ENCODE results near the gene NAALADL2.
"Not testable (repeated sequence)": the region's sequence is repeated elsewhere in the genome, so short reads cannot be mapped to it uniquely, and the experiment has no call there.

The NAALADL2 gene

GRCh38 chr3:175731543-175731942 lies 872.4 kb downstream of the NAALADL2 start:
- DNase-seq = no peak

DNA sequence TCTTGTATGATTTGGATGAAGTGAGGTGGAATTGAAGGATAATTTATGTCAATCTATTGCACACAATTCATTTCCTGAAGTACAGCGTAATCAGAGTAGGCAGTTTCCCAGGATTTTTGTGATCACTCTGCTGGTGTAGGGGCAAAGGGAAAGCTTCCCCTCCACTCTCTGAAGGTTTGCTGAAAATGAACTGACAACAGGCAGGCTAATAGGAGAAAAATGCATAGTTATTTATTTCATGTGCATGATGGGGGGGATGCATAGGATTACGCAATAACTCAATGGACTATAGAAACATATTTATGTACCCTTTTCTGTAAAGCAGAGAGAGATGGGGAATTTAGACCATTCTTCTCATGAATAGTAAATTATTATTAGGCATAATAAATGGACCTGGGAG lies 872.9 kb downstream of the NAALADL2 start:
- DNase-seq = no peak

GRCh38 chr3:175735866-175736265 lies 876.7 kb downstream of the NAALADL2 start:
- no peak for DNase-seq

DNA sequence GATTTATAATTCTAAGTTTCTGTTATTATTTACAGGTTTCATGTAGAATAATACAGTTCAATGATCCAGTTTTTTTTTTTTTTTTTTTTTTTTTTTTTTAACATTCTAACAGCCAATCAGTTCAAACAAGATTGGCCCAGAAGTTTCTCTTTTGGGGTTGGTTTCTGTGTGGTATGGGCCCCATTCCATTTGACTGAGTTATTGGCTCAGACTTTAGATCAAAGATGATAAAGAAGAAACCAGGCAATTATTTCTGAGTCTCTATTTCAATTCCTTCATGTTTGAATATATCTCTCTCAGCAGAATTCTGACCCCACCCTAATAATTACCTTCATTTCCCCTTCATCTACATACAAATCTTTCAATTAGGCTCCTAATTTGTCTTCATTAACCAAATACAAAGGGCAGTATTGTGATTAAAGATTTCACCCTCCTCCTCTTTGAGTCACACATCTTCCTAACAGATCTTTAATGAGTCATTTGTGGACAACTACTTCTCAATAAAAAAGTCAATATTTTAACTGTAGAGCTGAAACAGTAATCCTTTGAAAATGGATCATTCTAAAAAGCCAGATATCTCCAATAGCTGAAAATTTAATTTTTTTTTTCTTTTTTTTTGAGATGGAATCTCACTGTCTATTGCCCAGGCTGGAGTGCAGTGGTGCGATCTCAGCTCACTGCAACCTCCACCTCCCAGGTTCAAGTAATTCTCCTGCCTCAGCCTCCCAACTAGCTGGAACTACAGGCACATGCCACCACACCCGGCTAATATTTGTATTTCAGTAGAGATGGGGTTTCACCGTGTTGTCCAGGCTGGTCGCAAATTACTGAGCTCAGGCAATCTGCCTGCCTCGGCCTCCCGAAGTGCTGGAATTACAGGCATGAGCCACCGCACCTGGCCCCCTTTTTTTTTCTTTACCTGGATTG lies 878.8 kb downstream of the NAALADL2 start:
- DNase-seq = no peak

GRCh38 chr3:175741951-175742350 lies 882.8 kb downstream of the NAALADL2 start:
- no peak for DNase-seq

DNA sequence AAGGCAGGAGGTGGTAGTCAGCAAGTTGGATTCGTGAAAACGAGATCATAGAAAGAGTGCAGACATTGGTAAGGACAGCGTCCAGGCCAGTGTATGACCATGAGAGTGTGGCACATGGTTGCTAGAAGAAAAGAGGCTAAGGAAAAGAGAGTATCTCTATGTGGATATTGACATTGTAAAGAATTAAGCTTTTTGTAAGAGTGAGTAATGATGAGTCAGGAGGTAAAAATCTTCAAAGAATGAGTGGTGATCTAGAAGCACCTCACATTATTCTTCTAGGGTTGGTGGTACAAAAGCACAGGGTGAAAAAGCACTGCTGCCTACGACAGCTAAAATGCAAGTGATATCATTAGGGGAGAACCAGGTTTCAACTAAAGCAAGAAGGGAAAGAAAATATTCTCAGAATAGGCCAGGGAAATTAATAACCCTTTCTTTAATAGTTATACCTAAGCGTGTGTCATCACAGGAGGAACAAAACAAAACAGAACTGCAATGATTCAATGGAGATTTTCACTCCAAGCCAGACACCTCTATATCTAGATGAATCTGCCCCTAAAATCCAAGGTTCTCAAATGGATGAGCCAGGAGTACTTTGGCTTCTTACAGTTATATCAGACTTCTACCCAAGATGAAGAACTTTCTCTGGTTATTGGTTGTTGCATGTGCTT lies 884.7 kb downstream of the NAALADL2 start:
- DNase-seq = no peak

GRCh38 chr3:175746308-175746707 lies 887.2 kb downstream of the NAALADL2 start:
- no peak for DNase-seq

GRCh38 chr3:175748087-175748730 lies 889.1 kb downstream of the NAALADL2 start:
- DNase-seq = no peak

GRCh38 chr3:175749981-175750380 lies 890.8 kb downstream of the NAALADL2 start:
- DNase-seq = no peak

GRCh38 chr3:175751089-175751488 lies 892.0 kb downstream of the NAALADL2 start:
- no peak for DNase-seq

GRCh38 chr3:175763948-175764347 lies 904.8 kb downstream of the NAALADL2 start:
- DNase-seq = no peak

DNA sequence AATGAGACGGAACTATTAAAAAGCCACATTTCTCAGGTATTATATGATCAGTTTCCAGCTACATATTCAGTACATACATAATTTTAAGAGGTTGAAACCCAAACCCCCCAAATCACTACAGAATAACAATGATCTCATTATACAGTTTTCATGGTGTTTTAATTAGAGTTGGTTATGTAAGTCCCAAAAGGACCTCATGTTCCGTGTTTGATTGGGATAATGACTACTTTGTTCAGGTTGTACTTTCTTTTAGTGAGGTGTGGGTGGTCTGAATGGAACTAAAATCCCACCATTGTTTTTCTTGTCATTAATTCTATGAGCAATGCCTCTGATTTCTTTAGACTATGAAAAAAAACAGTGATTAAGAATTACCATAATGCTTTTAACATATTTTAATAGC lies 905.6 kb downstream of the NAALADL2 start:
- no peak for DNase-seq

GRCh38 chr3:175770426-175770825 lies 911.3 kb downstream of the NAALADL2 start:
- no peak for DNase-seq

GRCh38 chr3:175777495-175777894 lies 918.4 kb downstream of the NAALADL2 start:
- DNase-seq = no peak

DNA sequence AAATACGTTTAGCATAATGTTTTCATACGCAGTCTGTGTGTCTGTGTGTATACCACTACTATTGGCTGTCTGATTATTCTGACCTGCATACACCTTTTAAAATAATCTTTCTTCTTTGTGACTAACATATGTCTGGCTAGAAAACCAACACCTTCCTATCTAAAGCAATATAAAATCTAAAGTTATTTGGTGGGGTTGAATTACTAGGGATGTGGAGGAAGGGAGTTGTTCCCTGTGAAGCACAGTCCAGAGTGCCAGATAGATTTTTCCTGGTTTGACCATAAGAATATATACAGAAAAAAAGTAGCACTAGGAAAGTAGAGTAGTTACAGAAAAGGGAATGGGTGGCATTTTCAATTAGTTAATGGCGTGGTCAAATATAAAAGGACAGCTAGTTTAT lies 918.8 kb downstream of the NAALADL2 start:
- DNase-seq = no peak

DNA sequence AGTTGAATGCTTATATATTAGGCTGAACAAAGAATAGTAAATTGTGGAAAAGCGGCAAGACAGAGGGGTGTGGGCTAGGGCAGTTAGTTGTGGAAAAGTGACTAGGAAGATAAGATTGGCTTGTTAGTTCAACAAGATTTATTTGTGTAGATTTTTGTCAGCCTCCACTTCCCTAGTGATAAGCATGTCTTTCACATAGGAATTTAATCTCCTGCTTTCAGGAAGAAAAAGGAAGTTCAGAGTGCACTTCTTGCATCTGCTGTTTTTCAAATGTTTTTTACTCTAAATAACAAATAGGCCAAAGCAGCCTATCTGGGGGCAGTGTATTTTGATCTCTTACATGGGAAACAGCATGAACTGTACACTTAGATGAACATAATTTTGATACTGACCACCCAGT lies 919.9 kb downstream of the NAALADL2 start:
- DNase-seq = no peak

DNA sequence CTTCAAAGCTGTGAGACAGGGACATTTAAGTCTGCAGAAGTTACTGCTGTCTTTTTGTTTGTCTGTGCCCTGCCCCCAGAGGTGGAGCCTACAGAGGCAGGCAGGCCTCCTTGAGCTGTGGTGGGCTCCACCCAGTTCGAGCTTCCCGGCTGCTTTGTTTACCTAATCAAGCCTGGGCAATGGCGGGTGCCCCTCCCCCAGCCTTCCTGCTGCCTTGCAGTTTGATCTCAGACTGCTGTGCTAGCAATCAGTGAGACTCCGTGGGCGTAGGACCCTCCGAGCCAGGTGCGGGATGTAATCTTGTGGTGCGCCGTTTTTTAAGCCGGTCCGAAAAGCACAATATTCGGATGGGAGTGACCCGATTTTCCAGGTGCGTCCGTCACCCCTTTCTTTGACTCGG lies 928.0 kb downstream of the NAALADL2 start:
- not testable (repeated sequence) for DNase-seq

DNA sequence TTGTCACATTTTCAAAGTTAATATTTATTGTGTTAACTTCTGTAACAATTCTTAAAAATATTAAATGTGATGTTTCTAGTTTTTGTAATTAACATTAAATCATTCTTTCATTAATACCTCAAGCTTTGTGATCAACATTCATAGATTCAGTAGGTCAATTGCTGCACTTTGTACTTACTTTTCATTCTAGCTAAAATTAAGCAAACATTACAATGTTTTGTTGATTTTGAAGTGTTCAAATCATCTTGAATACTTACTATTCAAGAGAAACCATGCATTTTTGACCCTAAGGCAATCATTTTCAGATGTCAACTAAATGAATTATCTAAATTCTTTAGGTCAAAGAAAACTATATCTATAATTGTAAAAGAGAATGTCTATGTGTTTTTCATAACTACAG lies 933.1 kb downstream of the NAALADL2 start:
- DNase-seq = no peak

DNA sequence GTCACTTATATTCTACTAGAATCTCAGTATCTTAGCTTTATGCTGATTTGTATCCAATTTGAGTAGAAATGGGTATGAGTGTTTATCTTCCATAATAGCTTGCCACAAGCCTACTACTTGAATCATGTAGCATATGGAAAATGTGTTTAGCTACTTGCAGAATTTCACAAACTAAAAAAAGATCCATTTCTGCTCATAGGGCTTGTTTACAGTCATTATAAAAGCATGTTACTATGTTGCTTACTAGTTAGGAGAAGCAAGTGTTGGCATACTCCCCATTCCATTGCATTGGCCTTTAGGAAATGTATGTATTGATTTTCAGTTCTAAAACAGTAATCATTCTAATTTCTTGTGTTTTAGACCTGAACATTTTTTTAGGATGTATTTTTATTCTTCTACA lies 939.2 kb downstream of the NAALADL2 start:
- DNase-seq = no peak

DNA sequence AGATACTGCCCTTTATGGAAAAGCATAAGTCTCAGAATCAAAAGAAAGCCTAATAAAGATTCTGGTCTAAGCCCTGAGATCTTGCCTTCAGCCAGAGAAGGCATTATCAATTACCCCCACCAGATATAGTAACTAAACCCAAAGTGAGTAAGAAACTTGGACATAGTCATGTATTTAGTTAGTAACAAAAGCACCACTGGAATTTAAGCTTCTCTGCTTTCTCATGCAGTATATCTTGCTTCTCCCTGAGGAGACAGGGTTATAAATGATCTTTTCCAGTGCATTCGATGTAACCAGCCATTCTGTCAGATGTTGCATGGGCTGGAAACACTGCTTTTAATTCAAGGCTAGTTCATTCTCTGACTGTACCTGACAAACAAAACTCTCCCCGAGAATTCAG lies 946.7 kb downstream of the NAALADL2 start:
- no peak for DNase-seq

DNA sequence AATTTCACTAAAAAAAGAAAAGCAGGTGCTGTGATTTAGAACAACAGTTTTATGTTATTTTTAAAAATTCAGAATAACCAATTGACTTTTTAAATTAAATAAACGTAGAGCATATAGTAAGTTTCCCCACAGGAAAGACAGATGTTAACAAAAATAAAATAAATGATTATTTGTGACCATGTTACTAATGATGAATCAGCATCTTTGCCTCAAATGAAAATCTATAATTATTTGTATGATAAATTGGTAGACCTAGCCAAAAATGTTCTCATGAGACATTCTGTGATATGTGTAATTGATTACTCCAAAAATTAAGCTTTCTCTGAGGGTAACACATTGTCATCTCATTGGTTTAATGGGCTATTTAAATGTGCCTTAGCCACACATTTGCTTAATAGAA lies 948.0 kb downstream of the NAALADL2 start:
- no peak for DNase-seq

- no peak for DNase-seq
Observed at GRCh38 chr3:175818811-175819464, 959.8 kb downstream of the NAALADL2 start.
